ENCODE data around the gene IHH.

IHH gene

DNA sequence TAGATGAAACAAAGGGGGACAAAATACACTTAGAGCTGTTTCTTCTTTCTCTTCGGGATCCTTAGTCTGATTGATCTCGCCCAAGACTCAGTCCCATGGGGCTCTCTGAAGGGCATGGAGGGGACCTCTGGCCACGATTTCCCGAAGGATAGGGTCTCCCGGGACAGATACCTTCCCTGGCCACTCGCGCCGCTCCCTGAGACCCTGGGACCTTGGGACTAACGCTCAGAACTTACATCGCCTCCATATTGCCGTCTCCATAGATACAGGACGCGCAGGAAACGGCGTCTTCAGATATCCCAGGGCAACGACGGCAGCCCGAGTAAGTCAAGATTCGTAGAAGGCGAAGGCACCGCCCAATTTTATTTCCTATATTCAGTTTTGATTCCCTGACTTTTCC lies 19.5 kb downstream of the IHH start, which contains the start of gene CFAP65:
Gene CFAP65, minus strand, starts transcription at position 265 of the 400 bp plus-strand sequence. CDS start 2,468 bp downstream, outside the sequence.
- no peak for DNase-seq (ENCODE audit: low spot score)
- no peak within 1 kb of the TSS for H3K27ac ChIP-seq
- TF ChIP-seq, protein P1, sequence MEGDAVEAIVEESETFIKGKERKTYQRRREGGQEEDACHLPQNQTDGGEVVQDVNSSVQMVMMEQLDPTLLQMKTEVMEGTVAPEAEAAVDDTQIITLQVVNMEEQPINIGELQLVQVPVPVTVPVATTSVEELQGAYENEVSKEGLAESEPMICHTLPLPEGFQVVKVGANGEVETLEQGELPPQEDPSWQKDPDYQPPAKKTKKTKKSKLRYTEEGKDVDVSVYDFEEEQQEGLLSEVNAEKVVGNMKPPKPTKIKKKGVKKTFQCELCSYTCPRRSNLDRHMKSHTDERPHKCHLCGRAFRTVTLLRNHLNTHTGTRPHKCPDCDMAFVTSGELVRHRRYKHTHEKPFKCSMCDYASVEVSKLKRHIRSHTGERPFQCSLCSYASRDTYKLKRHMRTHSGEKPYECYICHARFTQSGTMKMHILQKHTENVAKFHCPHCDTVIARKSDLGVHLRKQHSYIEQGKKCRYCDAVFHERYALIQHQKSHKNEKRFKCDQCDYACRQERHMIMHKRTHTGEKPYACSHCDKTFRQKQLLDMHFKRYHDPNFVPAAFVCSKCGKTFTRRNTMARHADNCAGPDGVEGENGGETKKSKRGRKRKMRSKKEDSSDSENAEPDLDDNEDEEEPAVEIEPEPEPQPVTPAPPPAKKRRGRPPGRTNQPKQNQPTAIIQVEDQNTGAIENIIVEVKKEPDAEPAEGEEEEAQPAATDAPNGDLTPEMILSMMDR (IDR thresholded peaks at IDR 0.05), result no peak
- H3K4me3 ChIP-seq, result no peak within 1 kb of the TSS

DNA sequence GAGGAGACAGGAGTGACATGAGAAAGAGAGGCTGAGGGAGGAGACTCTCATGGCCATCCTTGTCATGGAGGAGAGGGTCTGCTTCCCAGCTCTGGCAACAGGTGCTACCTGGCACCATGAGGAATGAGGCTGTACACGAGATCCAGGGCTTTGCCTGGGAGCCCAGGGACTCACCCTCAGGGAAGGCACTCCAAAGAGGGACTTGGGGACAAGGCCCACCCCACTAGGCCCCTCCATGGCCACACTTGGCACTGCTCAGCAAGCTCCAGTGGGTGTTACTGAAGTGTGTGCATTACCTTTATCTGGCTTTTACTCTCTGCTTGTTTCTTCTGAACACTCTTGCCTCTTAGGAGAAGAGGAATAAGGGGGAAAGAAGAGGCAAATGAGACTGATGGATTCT lies 22.1 kb downstream of the IHH start:
- DNase-seq (ENCODE audit: low spot score), result no peak
- Histone ChIP-seq H3K27ac (no peak overlapping the region), H3K4me3 (no peak overlapping the region)
- TF ChIP-seq, protein P1 (IDR thresholded peaks at IDR 0.05), result no peak

DNA sequence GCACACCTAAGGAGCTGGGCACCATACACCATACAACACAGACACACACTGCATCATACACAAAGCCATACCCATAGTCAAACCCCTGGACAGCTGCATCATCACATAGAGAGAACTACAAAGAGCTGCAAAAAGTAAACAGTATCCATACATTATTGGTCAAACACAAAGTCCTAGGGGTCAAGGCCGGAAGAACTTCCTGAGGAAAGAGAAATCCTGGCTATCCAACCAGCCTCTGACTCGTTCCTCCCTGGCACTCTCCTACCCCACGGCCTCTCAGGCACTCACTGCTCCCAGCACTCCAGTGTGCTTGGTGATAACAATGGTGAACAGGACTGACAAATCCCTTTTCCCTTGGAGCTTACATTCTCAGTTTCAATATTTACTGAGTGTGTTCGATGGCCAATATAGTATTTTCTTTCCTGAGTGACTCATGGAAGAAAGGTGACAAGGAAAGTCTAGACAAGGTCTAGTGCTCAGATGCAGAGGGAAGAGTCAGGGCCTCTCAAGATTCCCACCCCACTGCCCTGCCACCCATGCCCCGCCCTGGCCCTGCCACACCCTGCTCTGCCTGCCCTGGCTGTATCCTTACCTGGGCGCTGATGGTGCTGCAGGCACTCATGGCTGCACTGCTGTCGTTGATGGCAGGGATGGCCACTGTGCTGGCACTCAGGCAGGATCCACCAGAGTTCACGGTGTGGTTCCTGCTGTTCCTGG lies 22.8 kb downstream of the IHH start:
- TF ChIP-seq, protein P1 (IDR thresholded peaks at IDR 0.05), result no peak
- DNase-seq (ENCODE audit: low spot score), result no peak
- Histone ChIP-seq H3K4me3 (no peak overlapping the region), H3K27ac (no peak overlapping the region)

DNA sequence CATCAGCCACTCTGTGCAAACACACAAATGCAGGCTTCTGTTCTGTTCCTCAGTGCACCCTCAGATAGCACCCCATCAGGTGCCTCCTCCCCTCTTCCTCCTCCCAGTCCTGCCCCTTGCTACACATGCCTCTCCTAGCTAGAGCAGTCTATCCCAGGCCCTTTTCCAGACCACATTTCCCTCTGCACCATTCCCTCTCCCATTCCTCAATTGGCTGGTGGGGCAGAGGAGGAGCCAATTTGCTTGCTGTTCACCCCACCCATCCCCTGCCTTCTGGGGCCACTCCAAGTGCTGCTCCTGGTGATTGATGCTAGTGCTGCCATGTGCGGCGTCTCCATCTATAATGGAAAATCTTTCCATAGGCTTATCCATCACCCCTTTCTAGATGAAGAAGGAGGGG lies 24.8 kb downstream of the IHH start:
- Histone ChIP-seq H3K27ac (no peak overlapping the region), H3K4me3 (no peak overlapping the region)
- TF ChIP-seq, protein P1 (IDR thresholded peaks at IDR 0.05), result no peak
- DNase-seq (ENCODE audit: low spot score), result no peak

DNA sequence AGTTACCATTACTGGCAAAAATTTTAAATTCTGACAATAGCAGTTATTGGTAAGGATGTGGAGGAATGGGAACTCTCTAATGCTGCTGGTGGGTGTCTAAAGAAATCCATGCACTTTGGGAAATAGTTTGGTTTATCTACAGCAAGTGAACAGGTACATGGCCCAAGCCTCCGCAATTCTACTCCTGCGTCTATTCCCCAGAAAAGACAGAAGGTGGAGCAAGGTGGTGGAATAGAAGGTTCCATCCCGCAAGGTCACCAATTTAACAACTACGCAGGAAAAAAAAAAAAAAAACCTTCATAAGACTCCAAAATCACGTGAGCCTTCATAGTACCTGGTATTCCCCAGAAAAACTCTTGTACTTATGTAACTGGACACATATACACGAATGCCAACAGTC lies 25.9 kb downstream of the IHH start:
- no peak for DNase-seq (ENCODE audit: low spot score)
- TF ChIP-seq, protein P1 (IDR thresholded peaks at IDR 0.05), result no peak
- no peak overlapping the region for H3K4me3 ChIP-seq
- no peak overlapping the region for H3K27ac ChIP-seq

DNA sequence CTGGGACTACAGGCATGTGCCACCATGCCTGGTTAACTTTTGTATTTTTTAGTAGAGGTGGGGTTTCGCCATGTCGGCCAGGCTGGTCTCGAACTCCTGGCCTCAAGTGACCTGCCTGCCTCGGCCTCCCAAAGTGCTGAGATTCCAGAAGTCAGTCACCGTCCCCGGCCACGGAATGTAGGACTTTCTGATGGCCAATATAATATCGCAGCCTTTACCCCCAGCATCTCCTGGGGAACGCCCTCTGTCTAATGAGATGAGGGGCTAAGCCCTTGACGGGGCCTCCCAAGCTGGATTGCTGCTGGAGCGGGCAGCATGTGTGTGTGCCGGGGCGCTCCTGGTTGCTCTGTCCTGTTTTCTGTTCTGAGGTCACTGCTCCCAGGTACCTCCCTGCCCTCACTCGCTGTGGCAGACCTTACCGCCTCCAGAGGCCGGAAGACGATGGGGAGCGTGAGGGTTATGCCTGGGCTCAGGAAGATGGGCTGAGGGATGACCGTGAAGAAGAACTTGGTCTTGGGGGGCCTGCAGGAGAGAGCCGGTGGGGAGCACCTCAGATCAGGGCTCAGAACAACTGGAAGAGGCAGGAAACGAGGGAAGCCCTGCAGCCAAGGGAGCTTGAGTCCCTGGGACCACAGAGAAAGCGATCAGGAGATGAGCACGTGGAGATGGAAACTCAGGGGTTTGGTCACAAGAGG lies 28.5 kb downstream of the IHH start:
- DNase-seq (ENCODE audit: low spot score), result no peak
- Histone ChIP-seq H3K27ac (no peak overlapping the region), H3K4me3 (no peak overlapping the region)
- TF ChIP-seq, protein P1 (IDR thresholded peaks at IDR 0.05), result no peak
